ENCODE results near the gene C1QTNF1.
"Not testable (repeated sequence)": the region's sequence is repeated elsewhere in the genome, so short reads cannot be mapped to it uniquely, and the experiment has no call there.

Gene C1QTNF1

DNA sequence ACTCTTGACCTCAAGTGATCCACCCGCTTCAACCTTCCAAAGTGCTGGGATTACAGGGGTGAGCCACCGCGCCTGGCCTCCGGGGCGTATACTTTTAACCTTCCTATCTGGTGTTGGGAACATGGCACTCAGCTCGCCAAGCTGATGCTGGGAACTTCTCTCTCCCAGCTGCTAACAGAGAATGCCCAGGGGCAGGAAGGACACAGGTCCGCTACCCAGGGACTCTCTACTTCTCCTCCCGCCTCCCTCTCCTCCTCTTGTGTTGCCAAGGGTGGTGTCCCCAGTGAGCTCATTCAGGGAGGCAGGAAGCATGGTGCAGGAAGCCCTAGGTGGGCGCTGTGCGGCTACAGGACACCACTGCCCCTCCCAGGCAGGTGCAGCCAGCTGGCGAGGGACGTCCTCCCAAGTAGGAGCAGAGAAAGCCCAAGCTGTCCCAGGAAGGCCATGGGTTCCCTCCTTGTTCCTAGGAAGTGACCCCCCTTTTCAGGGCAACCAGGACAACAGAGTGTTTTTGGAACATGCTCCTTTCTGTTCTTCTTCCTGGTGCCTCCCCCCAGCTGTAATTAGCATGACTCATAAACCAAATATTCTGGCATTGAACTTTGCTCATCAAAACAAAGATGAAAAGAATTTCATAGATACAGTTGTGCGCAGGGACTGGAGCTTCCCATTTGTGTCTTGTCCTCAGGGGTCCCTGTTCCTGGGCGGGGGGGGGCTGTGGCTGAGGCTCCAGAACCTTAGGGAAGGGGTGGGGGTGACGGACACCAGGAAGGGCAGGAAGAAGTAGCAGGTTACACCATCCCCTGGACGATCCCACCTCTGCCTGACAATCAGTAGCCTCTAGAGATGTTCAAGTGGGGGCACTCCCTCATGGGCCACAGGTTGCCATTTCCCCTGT is 2.7 kb downstream of the C1QTNF1 start:
- no peak for DNase-seq

DNA sequence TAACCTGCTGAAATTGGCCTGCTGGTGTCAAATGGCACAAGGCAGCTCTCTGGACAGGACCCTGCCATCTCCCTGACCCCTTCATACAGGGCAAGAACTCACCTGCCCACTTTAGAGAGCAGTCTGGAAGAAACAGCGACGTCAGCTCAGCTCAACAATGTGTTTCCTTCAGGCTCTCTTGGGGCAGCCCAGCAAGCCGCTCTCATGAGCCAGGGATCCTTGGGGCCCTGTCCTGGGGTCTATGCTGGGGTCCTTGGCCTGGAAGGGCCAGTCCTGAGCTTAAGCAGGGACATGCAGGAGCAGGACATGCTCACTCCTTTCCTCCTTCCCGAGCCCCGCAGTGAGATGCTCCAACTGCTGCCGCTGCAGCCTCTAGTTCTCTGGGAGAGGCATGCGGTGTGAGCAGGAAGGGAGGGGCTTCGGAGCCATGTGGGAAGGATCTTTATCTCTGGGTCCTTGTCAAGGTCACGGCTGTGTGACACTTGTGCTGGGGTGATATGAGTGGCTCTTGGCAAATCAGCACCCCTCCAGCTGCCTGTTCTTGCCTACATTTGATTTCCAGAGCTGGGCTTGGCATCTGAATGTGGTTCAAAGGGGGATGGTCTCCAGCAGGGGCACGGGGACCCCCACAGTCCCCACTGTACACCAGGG is 3.4 kb downstream of the C1QTNF1 start:
- DNase-seq = no peak

DNA sequence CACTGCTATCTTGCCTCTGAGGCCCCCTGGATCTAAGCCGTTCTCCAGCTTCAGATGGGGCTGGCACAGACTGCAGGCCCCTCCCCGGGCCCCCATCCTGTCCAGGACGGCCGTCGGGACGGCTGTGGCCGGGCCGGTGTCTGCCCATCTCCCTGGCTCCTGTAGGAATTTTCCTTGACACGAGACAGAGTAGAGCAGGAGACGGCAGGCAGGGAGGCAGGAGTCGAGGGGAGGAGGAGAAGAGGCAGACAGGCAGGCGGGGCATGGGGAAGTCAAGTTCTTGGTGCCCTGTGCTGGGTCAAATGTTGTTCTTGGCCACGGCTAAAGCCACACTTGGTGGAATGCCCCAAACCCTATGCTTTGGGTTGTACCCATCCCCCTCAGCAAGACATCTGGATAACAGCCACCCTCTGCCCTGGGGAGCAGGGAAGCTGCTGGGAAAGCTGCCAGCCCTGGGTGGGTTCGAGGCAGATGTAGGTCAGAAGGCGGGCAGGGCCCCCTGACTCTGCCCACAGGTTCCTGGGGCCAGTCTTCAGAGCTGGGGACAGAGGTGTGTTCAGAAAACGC is 4.0 kb downstream of the C1QTNF1 start:
- no peak for DNase-seq

DNA sequence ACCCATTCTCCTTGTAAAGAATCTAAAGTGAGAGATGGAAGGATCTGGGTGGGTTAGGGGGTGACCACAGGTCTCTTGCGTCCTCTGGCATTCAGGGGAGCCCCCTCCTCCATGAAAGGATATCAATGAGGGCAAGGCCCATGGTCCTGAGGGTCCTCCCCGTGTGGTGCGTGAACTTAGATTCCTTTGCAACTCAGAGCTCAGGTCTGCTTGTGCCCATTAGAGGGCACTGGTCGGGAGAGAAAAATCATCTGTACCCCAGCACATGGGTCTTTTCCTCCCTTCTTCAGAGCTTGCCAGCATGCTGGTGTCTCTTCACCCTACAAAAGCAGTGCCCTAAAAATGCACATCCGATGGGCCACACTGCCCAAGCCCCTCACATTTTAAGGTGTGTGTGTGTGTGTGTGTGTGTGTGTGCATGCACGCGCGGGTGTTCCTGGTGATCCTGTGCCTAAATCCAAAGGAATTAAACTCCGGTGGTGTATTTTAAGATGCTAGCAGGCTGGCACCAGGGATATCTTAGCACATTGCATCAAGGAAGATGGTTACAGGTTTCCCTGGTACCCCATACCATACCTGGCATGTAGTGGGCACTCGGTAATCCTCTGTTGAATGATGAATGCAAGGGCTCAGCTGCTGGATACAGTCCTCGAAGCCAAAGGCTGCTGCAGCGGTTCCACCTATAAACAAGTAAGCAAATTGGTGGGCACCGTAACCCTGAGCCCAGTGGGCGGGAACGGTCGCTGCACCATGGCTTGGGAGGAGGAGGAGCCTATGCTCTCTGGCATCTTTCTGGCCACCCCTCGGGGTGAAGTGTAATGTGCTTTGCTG is 4.7 kb downstream of the C1QTNF1 start:
- DNase-seq = no peak

DNA sequence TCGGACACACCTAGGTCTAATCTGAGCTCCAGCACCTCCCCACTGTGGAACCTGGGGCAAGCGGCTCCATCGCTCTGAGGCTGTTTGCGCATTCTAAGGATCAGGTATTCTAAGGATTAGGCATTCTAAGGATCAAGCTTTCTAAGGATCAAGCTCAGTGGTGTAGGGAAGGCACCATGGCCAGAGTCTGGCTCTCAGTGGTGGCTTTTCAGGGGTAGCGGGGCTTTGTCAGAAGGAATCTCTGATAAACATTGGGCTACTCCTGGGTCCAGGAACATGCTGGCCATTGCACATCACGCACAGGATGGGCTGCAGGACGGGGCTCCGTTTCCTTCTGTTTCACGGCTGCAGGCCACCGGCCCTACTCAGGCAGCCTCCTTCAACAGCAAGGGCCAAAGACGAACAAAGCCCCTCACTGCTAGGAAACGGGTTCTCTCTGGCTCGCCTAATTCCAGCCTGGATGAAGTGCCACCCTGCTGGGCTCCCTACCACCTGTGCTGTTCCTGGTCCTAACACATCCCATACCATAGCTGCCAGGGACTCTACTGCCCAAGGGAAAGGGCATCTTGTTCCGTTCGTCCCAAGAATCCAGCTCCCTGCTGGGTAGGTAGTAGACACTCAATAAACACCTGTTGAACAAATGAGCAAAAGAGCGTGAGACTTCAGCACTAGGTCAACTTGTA is 5.5 kb downstream of the C1QTNF1 start:
- no peak for DNase-seq

DNA sequence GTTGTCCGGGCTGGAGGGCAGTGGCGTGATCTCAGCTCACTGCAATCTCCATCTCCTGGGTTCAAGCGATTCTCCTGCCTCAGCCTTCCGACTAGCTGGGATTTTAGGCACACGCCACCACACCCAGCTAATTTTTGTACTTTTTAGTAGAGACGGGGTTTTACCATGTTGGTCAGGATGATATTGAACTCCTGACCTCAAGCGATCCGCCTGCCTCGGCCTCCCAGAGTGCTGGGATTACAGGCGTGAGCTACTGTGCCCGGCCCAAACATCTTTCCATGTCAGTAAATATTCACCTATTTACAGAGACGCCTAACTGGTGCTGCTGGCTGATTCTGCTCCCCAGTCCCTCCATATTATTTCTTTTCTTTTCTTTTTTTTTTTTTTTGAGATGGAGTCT is 6.7 kb downstream of the C1QTNF1 start:
- DNase-seq = not testable (repeated sequence)

DNA sequence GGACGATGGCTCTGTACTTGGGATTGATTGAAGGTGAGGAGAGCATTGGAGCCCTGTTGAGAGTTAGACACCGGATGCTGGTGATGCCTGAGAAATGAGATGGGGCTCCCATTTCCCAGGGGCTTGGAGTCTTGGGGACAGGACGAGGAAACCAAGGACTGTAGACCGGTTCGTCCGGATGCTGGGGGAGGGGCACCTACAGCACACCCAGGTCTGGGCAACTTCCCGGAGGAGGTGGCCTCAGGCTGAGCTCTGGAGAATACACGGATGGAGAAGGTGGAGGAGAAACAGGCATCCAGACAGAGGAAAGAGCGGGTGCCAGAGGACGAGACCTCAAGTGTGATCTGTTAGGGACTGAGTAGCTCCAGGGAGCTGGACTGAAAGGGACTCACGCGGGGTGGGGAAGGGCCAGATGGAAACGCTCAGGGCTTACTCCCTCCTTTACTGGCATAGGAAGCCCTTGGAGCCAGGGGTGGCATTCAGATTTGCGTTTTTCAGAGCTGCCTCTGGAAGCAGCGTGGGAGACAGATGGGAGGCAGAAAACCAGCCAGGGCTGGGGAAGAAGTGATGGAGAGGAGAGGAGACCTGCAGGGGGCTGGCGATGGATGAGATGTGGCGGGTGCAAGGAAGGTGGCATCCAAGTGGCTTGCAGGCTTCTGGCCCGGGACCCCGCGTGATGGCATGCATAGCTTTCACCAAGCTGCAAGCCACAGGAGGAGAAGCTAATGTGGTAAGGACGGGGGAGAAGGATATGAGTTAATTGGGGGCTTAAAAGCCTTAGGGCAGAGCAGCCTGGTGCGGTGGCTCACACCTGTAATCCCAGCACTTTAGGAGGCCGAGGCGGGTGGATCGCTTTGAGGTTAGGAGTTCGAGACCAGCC is 8.3 kb downstream of the C1QTNF1 start:
- no peak for DNase-seq

DNA sequence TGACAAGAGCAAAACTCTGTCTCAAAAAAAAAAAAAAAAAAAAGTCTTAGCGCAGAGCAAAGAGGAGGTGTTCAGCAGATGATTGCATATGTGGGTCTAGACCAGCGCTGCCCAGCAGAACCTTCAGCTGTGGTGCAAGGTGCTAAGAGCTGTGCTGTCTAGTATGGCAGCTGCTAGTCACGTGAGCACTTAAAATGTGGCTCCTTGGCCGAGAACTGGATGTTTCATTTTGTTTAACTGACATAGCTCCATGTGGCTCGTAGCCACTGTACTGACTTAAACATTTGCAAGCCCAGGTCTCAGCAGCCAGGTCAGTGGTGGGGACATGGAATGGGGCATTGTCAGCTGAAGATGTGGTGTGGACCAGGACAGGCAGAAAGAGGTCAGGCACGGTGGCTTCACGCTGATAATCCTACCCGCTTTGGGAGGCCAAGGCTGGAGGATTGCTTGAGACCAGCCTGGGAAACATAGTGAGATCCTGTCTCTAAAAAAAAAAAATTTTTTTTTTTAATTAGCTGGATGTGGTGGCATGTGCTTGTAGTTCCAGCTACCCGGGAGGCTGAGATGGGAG is 9.2 kb downstream of the C1QTNF1 start:
- no peak for DNase-seq

DNA sequence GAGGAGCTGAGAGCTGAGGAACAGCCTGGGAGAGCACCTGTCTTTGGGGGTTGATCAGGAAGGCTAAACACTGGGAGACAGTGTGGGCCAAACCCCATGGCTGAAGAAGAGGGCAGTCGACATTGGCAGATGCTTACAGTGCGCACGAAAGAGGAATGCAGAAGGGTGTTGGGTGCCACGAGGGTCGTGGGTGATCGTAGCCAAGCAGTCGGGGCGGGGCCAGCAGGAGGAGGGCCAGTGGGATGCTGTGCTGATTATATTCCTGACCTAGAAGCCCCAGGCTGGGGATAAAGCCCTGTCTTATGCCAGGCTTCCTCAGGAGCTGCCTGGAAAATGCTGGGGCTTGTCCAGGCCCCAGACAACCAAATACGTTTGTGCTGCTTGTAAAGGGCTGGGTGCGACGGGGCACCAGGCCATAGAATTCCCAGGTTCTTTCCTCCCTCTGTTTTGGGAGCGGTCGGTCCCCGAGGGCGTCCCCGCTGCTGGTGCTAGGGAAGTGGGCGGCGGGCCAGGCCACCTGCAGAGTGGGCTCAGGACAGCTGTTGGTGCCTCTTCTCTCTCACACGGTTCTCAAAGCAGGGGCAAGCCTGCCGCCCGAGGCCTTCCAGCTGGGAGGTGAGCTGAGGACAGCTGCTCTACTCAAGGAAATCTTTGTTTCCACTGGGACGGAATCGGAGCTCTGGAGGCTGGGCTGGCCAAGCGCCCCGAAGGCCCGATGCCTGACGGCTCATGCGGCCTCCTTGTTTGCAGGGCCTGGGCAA is 10.0 kb downstream of the C1QTNF1 start:
- DNase-seq = no peak

DNA sequence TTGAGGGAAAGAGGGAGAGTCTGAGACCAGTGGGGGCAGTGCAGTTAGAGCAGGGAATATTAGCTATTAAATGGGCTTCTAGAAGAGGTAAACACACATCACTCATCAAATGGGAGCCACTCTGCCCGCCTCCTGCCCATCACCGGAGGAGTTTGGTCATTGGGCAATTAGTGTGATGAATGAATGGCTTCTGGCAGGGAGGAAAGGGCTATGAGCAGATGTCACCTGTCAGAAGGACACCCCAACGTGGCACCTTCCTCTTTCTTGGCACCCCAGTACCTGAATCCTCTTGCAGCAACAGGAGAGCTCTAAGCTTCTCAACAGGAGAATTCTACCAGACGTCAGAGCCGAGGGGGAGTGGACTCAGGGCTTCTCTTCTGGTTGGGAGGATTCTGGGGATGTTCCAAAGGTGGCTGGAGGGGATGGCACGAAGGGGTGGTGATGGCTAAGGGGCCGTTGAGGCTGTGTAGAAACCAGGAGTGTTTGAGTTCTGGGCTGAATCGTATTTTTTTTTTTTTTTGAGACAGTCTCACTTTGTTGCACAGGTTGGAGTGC is 11.0 kb downstream of the C1QTNF1 start:
- DNase-seq = no peak

DNA sequence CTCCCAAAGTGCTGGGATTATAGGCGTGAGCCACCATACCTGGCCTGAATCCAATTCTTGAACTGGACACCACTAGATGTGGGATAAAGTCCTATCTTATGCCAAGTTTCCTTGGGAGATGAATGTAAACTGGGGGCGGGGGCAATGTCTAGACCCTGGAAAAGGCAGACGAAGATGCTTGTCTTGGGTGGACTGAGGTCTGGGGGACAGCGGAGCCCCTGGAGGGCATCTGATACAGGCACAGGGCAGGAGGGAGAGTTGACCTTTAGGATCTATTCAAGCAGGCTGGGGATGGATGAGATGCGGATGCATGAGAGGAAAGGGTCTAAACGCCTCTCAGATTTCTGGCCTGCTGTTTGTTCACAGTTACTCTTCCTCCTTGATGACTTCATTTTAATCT is 11.7 kb downstream of the C1QTNF1 start:
- DNase-seq = no peak

DNA sequence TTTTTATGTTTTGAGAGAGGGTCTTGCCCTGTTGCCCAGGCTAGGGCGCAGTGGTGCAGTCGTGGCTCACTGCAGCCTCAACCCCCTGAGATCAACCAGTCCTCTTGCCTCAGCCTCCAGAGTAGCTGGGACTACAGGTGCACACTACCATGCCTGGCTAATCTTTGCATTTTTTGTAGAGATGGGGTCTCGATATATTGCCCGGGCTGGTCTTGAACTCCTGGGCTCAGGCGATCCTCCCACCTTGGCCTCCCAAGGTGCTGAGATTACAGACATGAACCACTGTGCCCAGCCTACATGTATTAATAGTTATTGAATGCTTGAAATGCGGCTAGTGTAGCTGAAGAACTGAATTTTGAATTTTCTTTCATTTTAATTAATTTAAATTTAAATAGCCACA is 12.2 kb downstream of the C1QTNF1 start:
- DNase-seq = no peak

DNA sequence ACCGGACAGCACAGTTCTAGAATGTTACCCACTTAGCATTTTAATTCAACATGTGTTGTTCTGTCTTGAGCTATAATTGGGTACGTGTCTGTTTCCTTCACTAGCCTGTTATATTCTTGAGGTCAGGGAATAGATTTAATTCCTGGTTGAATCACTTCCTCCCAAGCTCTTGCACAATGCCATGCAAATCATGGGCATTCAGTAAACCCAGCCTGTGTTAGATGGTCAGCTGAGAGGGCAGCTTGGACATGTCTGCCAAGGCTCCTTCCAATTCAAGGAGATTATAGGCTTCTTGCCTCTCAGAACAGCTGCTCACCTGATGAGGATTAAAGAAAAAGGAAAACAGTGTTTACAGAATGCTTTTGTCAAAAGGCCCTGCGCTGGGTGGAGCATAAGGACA is 12.6 kb downstream of the C1QTNF1 start:
- DNase-seq = no peak

DNA sequence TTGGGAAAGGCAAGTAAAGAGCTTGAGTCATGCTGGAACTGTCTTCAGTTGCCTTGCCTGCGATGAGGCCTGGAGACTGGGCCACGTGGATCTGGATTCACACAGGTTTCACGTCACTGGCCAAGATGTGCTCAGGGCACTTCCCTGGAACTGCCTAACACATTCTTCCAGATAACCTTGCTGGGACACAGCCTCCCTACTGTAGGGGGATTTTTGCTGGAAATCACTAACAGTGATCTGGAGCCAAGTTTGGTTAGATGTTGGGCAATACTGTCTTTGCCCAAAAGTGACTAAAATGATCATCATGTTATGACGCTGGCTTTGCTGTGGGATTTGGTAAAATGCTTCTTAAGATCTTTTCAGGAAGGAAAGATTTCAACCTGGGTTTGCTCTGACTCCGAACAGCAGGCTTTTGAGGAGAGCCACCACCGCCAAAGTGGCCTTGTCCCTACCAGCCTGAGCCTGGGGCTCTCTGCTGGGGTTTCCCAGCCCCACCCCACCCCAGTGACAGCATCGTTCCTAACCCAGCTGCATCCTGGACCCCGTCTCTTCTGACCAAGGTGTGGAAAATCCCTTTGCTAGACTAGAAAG is 14.7 kb downstream of the C1QTNF1 start:
- no peak for DNase-seq

DNA sequence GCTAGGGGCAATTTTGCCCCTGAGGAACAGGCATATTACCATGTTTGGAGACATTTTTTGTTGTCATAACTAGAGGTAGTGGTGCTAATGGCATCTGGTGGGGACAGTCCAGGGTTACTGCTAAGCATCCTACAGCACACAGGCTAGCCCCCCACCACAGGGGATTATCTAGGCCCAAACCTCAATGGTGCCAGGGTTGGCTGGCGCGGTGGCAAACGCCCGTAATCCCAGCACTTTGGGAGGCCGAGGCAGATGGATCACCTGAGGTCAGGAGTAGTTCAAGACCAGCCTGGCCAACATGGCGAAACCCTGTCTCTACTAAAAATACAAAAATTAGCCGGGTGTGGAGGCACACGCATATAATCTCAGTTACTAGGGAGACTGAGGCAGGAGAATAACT is 15.2 kb downstream of the C1QTNF1 start:
- DNase-seq = no peak

DNA sequence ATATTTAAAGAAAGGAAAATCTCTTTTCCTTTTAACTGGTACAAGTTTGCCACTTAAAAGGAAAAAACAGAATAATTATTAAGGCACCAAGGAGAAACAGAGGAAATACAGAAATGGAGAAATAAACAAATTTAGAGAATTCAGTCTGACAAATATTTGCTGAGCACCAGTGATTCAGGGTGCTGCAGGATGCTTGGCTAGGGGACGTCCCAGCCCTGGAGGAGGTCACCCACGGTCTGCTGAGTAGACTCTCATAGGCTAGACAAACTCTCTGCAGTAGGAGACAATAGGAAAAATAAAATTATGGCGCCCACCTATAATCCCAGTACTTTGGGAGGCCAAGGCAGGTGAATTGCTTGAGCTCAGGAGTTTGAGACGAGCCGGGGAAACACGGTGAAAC is 15.9 kb downstream of the C1QTNF1 start:
- DNase-seq = no peak

DNA sequence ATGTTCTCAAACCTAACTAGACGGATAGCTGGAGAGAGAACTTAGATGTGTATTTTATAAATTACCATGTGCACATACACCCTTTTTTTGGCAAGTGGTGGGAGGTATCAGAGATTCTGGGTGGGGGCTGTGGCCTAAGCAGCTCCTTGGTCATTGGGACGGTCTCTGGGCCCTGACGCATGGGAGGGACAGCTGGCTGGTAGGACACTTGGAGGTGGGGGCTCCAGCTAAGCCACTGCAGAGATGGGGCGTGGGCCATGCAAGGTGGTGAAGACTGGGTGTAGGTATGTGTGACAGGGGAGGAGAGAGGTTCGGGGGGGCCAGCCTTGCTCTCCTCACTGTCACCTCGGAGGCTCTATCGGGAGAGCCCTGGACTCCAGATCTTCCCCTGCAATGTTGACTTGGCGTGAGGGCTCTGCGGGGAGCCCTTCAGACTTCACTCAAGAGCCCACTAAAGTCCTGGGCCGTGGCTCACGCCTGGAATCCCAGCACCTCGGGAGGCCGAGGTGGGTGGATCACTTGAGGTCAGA is 17.1 kb downstream of the C1QTNF1 start:
- no peak for DNase-seq

DNA sequence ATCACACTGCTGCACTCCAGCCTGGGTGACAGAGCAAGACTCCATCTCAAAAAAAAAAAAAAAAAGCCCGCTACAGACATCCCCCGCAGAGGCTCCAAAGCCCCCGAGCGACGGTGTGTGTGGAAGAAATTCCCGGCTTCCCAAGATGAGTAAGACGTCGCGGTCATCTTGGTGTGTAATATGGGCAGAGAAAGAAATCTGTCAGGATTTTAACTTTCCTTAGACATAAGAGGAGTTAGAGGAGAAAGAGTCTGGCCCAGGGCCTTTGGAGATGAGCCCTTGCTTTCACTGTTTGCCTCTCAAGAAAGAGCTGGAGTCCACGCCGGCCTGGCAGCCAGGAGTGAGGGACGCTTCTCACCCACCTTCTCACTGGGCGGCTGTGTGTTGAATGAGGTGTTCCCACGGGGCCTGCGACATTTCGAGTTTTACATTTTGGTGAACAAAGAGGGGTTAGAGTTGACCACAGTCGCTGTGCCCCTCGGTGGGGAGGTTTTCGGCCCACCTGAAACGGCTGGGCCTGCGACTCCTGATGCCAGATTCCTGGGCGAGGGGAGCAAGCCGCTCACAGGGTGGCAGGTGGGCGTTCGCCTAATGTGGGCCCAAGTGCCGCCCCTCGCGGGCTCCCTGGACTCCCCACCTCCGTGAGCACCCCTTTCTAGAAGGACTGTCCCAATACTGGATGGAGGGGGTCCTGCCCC is 17.9 kb downstream of the C1QTNF1 start:
- no peak for DNase-seq
